HCT116 (cell line): ENCODE measurements around the gene PRDM1. TPM values are rescaled to one million over a fixed set of nuclear protein-coding genes. Genes with fewer than 3 reads are reported as not detected.

Experiments used
- ATAC-seq: fragments of 200-7000 bp; cut with Tn5 transposase; 2 replicates; pipeline ENCODE4 v1.9.1; 2020; ENCODE audit warnings: mild to moderate bottlenecking, moderate library complexity
- BruUV-seq: library from RNA; stranded (reverse); fragments of 400-500 nt; replicated peaks from 2 replicates; lab custom pipeline; 2021; lab: Mats Ljungman, UMichigan
- CTCF ChIA-PET: fragments of 300-600 bp; sonication (Branson Sonifier 250); formaldehyde crosslinking; loops from one replicate; lab custom pipeline; 2021; ENCODE audit warnings: antibody characterized with exemption; lab: Charles Lee
- POLR2A ChIA-PET: fragments of 300-600, 350-600 bp; sonication (Branson Sonifier 250); formaldehyde crosslinking; loops from one replicate; lab custom pipeline; 2021; ENCODE audit warnings: antibody characterized with exemption; lab: Charles Lee
- RAD21 ChIA-PET, 2 experiments: fragments of 300-600 bp; sonication (Branson Sonifier 250); formaldehyde crosslinking; loops; one replicate each; lab custom pipeline; 2023; ENCODE audit warnings: low total read pairs in 2 of 2; ENCODE audit not compliant: uncharacterized antibody in 2 of 2, unreplicated experiment in 2 of 2, low non-redundant PET in 1 of 2; lab: Charles Lee
- DNase-seq: peaks from one replicate; pipeline ENCODE4 v3.0.0-alpha.2; 2010; ENCODE audit warnings: low read depth, low spot score
- H2AFZ ChIP-seq: fragments of 200-600 bp; shearing (Covaris generic), sonication (generic); 2 replicates; pipeline ENCODE4 v1.6.1; 2017; ENCODE audit warnings: low read depth, mixed run types, mixed read lengths, antibody characterized with exemption, low read length; ENCODE audit not compliant: poor library complexity, severe bottlenecking
- H3K27ac ChIP-seq: 2 replicates; pipeline ENCODE4 v1.5.1; 2012; ENCODE audit warnings: low read depth, low read length
- H3K27me3 ChIP-seq: fragments of 200-600 bp; sonication (generic); 2 replicates; pipeline ENCODE4 v1.6.1; 2016; ENCODE audit warnings: mixed run types, low read length, mixed read lengths; ENCODE audit not compliant: insufficient read depth
- H3K36me3 ChIP-seq, 2 experiments: fragments of 200-500 bp in 1 of 2; fragments of 200-600 bp in 1 of 2; sonication (Bioruptor generic) in 1 of 2; sonication (generic) in 1 of 2; 2 replicates each; pipeline versions ENCODE4 v1.5.1 to v1.6.1; 2014 to 2016; ENCODE audit warnings: low read length in 2 of 2, inconsistent platforms in 1 of 2, mixed read lengths in 1 of 2, mixed run types in 1 of 2; ENCODE audit not compliant: insufficient read depth in 2 of 2, control insufficient read depth in 1 of 2
- H3K4me1 ChIP-seq, 2 experiments: fragments of 200-600 bp in 1 of 2; sonication (generic) in 1 of 2; 2 replicates each; pipeline versions ENCODE4 v1.5.1 to v1.6.1; 2012 to 2017; ENCODE audit warnings: low read length in 2 of 2, inconsistent platforms in 1 of 2, mild to moderate bottlenecking in 1 of 2, mixed read lengths in 1 of 2, mixed run types in 1 of 2, moderate library complexity in 1 of 2; ENCODE audit not compliant: insufficient read depth in 2 of 2, control insufficient read depth in 1 of 2
- H3K4me2 ChIP-seq: fragments of 200-600 bp; sonication (generic); 2 replicates; pipeline ENCODE4 v1.6.1; 2017; ENCODE audit warnings: mixed run types, low read length, mixed read lengths
- H3K4me3 ChIP-seq, 2 experiments: fragments of 200-600 bp in 1 of 2; sonication (generic) in 1 of 2; replicated peaks in 1 of 2; 2 replicates each; pipeline ENCODE4 v1.5.1; 2011 to 2016; ENCODE audit warnings: low read length in 2 of 2, control low read depth in 1 of 2, low read depth in 1 of 2, mild to moderate bottlenecking in 1 of 2, mixed read lengths in 1 of 2, mixed run types in 1 of 2
- H3K79me2 ChIP-seq: fragments of 200-600 bp; sonication (generic); 2 replicates; pipeline ENCODE4 v1.6.1; 2017; ENCODE audit warnings: mild to moderate bottlenecking, mixed run types, low read length, moderate library complexity, mixed read lengths; ENCODE audit not compliant: insufficient read depth
- H3K9ac ChIP-seq: fragments of 200-600 bp; sonication (generic); 2 replicates; pipeline ENCODE4 v1.6.1; 2016; ENCODE audit warnings: low read length, mixed read lengths
- H3K9me2 ChIP-seq: fragments of 200-600 bp; sonication (generic), shearing (Covaris generic); 2 replicates; pipeline ENCODE4 v1.6.1; 2017; ENCODE audit warnings: mixed run types, mild to moderate bottlenecking, moderate library complexity; ENCODE audit not compliant: insufficient read depth
- H3K9me3 ChIP-seq, 2 experiments: fragments of 200-500 bp in 1 of 2; fragments of 200-600 bp in 1 of 2; sonication (Bioruptor generic) in 1 of 2; sonication (generic) in 1 of 2; 2 replicates each; pipeline ENCODE4 v1.6.1; 2014 to 2017; ENCODE audit warnings: low read length in 2 of 2, mixed read lengths in 2 of 2, inconsistent platforms in 1 of 2, low read depth in 1 of 2, mild to moderate bottlenecking in 1 of 2, mixed run types in 1 of 2, moderate library complexity in 1 of 2; ENCODE audit not compliant: control insufficient read depth in 1 of 2, insufficient read depth in 1 of 2
- H4K20me1 ChIP-seq: fragments of 200-600 bp; sonication (generic), shearing (Covaris generic); 2 replicates; pipeline ENCODE4 v1.6.1; 2017; ENCODE audit warnings: mixed run types, mild to moderate bottlenecking, moderate library complexity; ENCODE audit not compliant: insufficient read depth
- CBX3 ChIP-seq: IDR thresholded peaks from 2 replicates; pipeline ENCODE4 v1.6.1; 2012; ENCODE audit warnings: low read depth
- EZH2phosphoT487 ChIP-seq: fragments of 200-600 bp; IDR thresholded peaks from 2 replicates; pipeline ENCODE4 v1.6.1; 2018; ENCODE audit warnings: antibody characterized with exemption, borderline replicate concordance
- POLR2A ChIP-seq: IDR thresholded peaks from 2 replicates; pipeline ENCODE4 v1.7.0; 2011; ENCODE audit warnings: borderline replicate concordance; ENCODE audit not compliant: insufficient read depth, insufficient read length; ENCODE audit errors: extremely low read depth
- SP1 ChIP-seq: IDR thresholded peaks from 2 replicates; pipeline ENCODE4 v1.6.1; 2012; ENCODE audit warnings: low read depth
- SRF ChIP-seq: IDR thresholded peaks from 2 replicates; pipeline ENCODE4 v1.6.1; 2012; ENCODE audit warnings: low read depth
- TCF7L2 ChIP-seq: IDR thresholded peaks from 2 replicates; pipeline ENCODE4 v1.7.0; 2011; ENCODE audit warnings: borderline replicate concordance, inconsistent platforms; ENCODE audit not compliant: insufficient read depth, insufficient read length; ENCODE audit errors: extremely low read depth
- ZFX ChIP-seq: fragments of 450-650 bp; IDR thresholded peaks from 2 replicates; pipeline ENCODE4 v1.6.1; 2017
- intact Hi-C: fragments of 100-400 bp; cut with micrococcal nuclease; formaldehyde crosslinking; loops from 2 replicates; pipeline ENCODE4 v1.10.0; 2022
- total RNA-seq: library from RNA; stranded (reverse); gene quantifications from one replicate; pipeline ENCODE4 v1.2.1, GENCODE V29; 2021; ENCODE audit not compliant: unreplicated experiment
- TF ChIP-seq, protein P1 (sequence below): IDR thresholded peaks from 2 replicates; pipeline ENCODE4 v1.6.1; 2012; ENCODE audit warnings: low read depth
- TF ChIP-seq, protein P2 (sequence below): IDR thresholded peaks from 2 replicates; pipeline ENCODE4 v1.6.1; 2012
- TF ChIP-seq, protein P3 (sequence below), 3 experiments: fragments of 200-600 bp in 1 of 3; sonication (generic) in 1 of 3; IDR thresholded peaks in 2 of 3; conservative IDR thresholded peaks in 1 of 3; 2 replicates each; pipeline ENCODE4 v1.5.1; 2012 to 2017; ENCODE audit warnings: low read depth in 2 of 3, low read length in 2 of 3, antibody characterized with exemption in 1 of 3, borderline replicate concordance in 1 of 3, control low read depth in 1 of 3, mild to moderate bottlenecking in 1 of 3, mixed read lengths in 1 of 3, mixed run types in 1 of 3, moderate library complexity in 1 of 3; ENCODE audit not compliant: insufficient read depth in 1 of 3
- TF ChIP-seq, protein P4 (sequence below): IDR thresholded peaks from 2 replicates; pipeline ENCODE4 v1.6.1; 2011; ENCODE audit warnings: mild to moderate bottlenecking, low read length, moderate library complexity; ENCODE audit not compliant: insufficient replicate concordance; ENCODE audit errors: extremely low read depth
- TF ChIP-seq, protein P5 (sequence below): IDR thresholded peaks from 2 replicates; pipeline ENCODE4 v1.6.1; 2012

The PRDM1 gene
- total RNA-seq, 1 experiment from 2014 or later, result 3.4 TPM

DNA sequence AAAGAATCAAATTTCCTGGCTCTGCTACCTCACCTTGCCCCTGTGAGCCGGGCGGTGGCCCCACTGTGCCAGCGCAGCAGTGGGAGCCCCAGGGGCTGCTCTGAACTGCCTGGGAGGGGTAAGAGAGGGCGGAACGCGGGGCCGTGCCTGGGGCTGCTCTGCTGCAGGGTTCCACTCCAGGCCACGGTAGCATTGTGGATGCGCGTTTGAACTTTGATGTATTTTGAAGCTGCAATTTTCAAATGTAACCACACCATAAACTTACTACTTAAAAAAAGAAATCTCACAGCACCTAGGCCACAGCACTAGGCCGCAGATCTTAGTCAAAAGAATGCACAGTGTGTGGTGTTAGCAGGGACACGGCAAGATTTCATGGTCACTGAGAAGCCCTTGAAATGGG is 57.5 kb downstream of the PRDM1 start:
- ChIA-PET POLR2A (no interaction called here), CTCF (no interaction called here), RAD21 (no interaction called here)
- Histone ChIP-seq H4K20me1 (no peaks in the 10 kb centered on the region), H2AFZ (no peak overlapping the region), H3K9ac (no peak overlapping the region), H3K4me3 (no peak overlapping the region), H3K4me1 (peaks cover 19 to 45% of the 10 kb centered on the region in 2 experiments; a peak in 3 of 4 replicates), H3K9me3 (no peaks in the 10 kb centered on the region), H3K79me2 (no peaks in the 10 kb centered on the region), H3K36me3 (no peaks in the 10 kb centered on the region), H3K27ac (no peak overlapping the region), H3K9me2 (no peaks in the 10 kb centered on the region), H3K27me3 (no peaks in the 10 kb centered on the region), H3K4me2 (no peak overlapping the region)
- ATAC-seq, result no peak
- no TSS peak for BruUV-seq
- no peak for TF ChIP-seq SP1
- no peak for TF ChIP-seq TCF7L2
- no peak for TF ChIP-seq EZH2phosphoT487
- no peak for TF ChIP-seq ZFX
- TF ChIP-seq, protein P1, sequence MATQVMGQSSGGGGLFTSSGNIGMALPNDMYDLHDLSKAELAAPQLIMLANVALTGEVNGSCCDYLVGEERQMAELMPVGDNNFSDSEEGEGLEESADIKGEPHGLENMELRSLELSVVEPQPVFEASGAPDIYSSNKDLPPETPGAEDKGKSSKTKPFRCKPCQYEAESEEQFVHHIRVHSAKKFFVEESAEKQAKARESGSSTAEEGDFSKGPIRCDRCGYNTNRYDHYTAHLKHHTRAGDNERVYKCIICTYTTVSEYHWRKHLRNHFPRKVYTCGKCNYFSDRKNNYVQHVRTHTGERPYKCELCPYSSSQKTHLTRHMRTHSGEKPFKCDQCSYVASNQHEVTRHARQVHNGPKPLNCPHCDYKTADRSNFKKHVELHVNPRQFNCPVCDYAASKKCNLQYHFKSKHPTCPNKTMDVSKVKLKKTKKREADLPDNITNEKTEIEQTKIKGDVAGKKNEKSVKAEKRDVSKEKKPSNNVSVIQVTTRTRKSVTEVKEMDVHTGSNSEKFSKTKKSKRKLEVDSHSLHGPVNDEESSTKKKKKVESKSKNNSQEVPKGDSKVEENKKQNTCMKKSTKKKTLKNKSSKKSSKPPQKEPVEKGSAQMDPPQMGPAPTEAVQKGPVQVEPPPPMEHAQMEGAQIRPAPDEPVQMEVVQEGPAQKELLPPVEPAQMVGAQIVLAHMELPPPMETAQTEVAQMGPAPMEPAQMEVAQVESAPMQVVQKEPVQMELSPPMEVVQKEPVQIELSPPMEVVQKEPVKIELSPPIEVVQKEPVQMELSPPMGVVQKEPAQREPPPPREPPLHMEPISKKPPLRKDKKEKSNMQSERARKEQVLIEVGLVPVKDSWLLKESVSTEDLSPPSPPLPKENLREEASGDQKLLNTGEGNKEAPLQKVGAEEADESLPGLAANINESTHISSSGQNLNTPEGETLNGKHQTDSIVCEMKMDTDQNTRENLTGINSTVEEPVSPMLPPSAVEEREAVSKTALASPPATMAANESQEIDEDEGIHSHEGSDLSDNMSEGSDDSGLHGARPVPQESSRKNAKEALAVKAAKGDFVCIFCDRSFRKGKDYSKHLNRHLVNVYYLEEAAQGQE, result no peak
- no peak for TF ChIP-seq CBX3
- TF ChIP-seq POLR2A, result no peak
- TF ChIP-seq, protein P2, sequence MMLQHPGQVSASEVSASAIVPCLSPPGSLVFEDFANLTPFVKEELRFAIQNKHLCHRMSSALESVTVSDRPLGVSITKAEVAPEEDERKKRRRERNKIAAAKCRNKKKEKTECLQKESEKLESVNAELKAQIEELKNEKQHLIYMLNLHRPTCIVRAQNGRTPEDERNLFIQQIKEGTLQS, result no peak
- TF ChIP-seq, protein P3, sequence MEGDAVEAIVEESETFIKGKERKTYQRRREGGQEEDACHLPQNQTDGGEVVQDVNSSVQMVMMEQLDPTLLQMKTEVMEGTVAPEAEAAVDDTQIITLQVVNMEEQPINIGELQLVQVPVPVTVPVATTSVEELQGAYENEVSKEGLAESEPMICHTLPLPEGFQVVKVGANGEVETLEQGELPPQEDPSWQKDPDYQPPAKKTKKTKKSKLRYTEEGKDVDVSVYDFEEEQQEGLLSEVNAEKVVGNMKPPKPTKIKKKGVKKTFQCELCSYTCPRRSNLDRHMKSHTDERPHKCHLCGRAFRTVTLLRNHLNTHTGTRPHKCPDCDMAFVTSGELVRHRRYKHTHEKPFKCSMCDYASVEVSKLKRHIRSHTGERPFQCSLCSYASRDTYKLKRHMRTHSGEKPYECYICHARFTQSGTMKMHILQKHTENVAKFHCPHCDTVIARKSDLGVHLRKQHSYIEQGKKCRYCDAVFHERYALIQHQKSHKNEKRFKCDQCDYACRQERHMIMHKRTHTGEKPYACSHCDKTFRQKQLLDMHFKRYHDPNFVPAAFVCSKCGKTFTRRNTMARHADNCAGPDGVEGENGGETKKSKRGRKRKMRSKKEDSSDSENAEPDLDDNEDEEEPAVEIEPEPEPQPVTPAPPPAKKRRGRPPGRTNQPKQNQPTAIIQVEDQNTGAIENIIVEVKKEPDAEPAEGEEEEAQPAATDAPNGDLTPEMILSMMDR (IDR thresholded peaks at IDR 0.05 in 2 of 3, conservative IDR thresholded peaks at IDR 0.05 in 1 of 3; ENCODE audit: borderline replicate concordance in 1 of 3, insufficient read depth in 1 of 3, low read depth in 2 of 3, low read length in 2 of 3), result no peak
- no peak for TF ChIP-seq SRF
- TF ChIP-seq, protein P4, sequence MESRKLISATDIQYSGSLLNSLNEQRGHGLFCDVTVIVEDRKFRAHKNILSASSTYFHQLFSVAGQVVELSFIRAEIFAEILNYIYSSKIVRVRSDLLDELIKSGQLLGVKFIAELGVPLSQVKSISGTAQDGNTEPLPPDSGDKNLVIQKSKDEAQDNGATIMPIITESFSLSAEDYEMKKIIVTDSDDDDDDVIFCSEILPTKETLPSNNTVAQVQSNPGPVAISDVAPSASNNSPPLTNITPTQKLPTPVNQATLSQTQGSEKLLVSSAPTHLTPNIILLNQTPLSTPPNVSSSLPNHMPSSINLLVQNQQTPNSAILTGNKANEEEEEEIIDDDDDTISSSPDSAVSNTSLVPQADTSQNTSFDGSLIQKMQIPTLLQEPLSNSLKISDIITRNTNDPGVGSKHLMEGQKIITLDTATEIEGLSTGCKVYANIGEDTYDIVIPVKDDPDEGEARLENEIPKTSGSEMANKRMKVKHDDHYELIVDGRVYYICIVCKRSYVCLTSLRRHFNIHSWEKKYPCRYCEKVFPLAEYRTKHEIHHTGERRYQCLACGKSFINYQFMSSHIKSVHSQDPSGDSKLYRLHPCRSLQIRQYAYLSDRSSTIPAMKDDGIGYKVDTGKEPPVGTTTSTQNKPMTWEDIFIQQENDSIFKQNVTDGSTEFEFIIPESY, result no peak
- TF ChIP-seq, protein P5, sequence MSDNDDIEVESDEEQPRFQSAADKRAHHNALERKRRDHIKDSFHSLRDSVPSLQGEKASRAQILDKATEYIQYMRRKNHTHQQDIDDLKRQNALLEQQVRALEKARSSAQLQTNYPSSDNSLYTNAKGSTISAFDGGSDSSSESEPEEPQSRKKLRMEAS, result no peak
- intact Hi-C loops, result no loop called here
- no peak for DNase-seq
